ENCODE data around the gene TUBGCP2.

TUBGCP2 gene

GRCh38 chr10:133310399-133310755 lies 1.7 kb upstream of the TUBGCP2 start:
- no peaks in the 10 kb centered on the region for H3K9me2 ChIP-seq (replicated peaks; ENCODE audit: control insufficient read depth, low read length)
- peaks cover 39% of the 10 kb centered on the region for H3K36me3 ChIP-seq (ENCODE audit: control insufficient read depth, low read length)
- peaks cover 38% of the 10 kb centered on the region for H3K79me2 ChIP-seq (ENCODE audit: control insufficient read depth, low read length)
- H3K4me2 ChIP-seq (ENCODE audit: low read length), result no peak overlapping the region
- H3K9me3 ChIP-seq (ENCODE audit: control insufficient read depth, insufficient read depth, low read length), result no peaks in the 10 kb centered on the region
- H4K20me1 ChIP-seq (ENCODE audit: control insufficient read depth, insufficient read depth, low read depth, low read length), result peaks cover 19% of the 10 kb centered on the region
- TF ChIP-seq EZH2phosphoT487 (IDR thresholded peaks at IDR 0.05; ENCODE audit: borderline replicate concordance, low read length) (no peak), CTCF (IDR thresholded peaks at IDR 0.05; ENCODE audit: low read depth, low read length, poor library complexity, severe bottlenecking) (no peak)
- no peak overlapping the region for H3K4me3 ChIP-seq (ENCODE audit: low read length)
- no peak overlapping the region for H3K27ac ChIP-seq (ENCODE audit: low read depth, low read length)
- no peaks in the 10 kb centered on the region for H3K27me3 ChIP-seq (ENCODE audit: control insufficient read depth, low read length)
- peaks cover 21% of the 10 kb centered on the region for H3K4me1 ChIP-seq (ENCODE audit: control insufficient read depth, low read length)
- H3F3A ChIP-seq (ENCODE audit: control insufficient read depth, insufficient read depth), result no peaks in the 10 kb centered on the region

- Histone ChIP-seq H3K27ac (ENCODE audit: low read depth, low read length) (no peak overlapping the region), H3K27me3 (ENCODE audit: control insufficient read depth, low read length) (no peaks in the 10 kb centered on the region), H3K79me2 (ENCODE audit: control insufficient read depth, low read length) (peaks cover 43% of the 10 kb centered on the region), H3K4me1 (ENCODE audit: control insufficient read depth, low read length) (peaks cover 21% of the 10 kb centered on the region), H3F3A (ENCODE audit: control insufficient read depth, insufficient read depth) (no peaks in the 10 kb centered on the region), H4K20me1 (ENCODE audit: control insufficient read depth, insufficient read depth, low read depth, low read length) (peaks cover 19% of the 10 kb centered on the region), H3K9me2 (replicated peaks; ENCODE audit: control insufficient read depth, low read length) (no peaks in the 10 kb centered on the region), H3K36me3 (ENCODE audit: control insufficient read depth, low read length) (peaks cover 39% of the 10 kb centered on the region), H3K4me2 (ENCODE audit: low read length) (peak overlapping the region; percentile 83), H3K9me3 (ENCODE audit: control insufficient read depth, insufficient read depth, low read length) (no peaks in the 10 kb centered on the region), H3K4me3 (ENCODE audit: low read length) (peak overlapping the region; percentile 79; the same call in 1 of the 2 replicates)
- no peak for TF ChIP-seq CTCF (IDR thresholded peaks at IDR 0.05; ENCODE audit: low read depth, low read length, poor library complexity, severe bottlenecking)
- no peak for TF ChIP-seq EZH2phosphoT487 (IDR thresholded peaks at IDR 0.05; ENCODE audit: borderline replicate concordance, low read length)
These were observed 1.2 kb upstream of the TUBGCP2 start for GRCh38 chr10:133309720-133310398.

- Histone ChIP-seq H3K79me2 (ENCODE audit: control insufficient read depth, low read length) (peaks cover 48% of the 10 kb centered on the region), H3K4me3 (ENCODE audit: low read length) (peak overlapping the region; percentile 79), H3K27me3 (ENCODE audit: control insufficient read depth, low read length) (no peaks in the 10 kb centered on the region), H3K4me1 (ENCODE audit: control insufficient read depth, low read length) (peaks cover 18% of the 10 kb centered on the region), H3F3A (ENCODE audit: control insufficient read depth, insufficient read depth) (no peaks in the 10 kb centered on the region), H3K4me2 (ENCODE audit: low read length) (peak overlapping the region; percentile 83), H4K20me1 (ENCODE audit: control insufficient read depth, insufficient read depth, low read depth, low read length) (peaks cover 19% of the 10 kb centered on the region), H3K9me2 (replicated peaks; ENCODE audit: control insufficient read depth, low read length) (no peaks in the 10 kb centered on the region), H3K27ac (ENCODE audit: low read depth, low read length) (peak overlapping the region; percentile 73), H3K9me3 (ENCODE audit: control insufficient read depth, insufficient read depth, low read length) (no peaks in the 10 kb centered on the region), H3K36me3 (ENCODE audit: control insufficient read depth, low read length) (peaks cover 39% of the 10 kb centered on the region)
- no peak for TF ChIP-seq EZH2phosphoT487 (IDR thresholded peaks at IDR 0.05; ENCODE audit: borderline replicate concordance, low read length)
- TF ChIP-seq CTCF (IDR thresholded peaks at IDR 0.05; ENCODE audit: low read depth, low read length, poor library complexity, severe bottlenecking), result peak; percentile 19
These were observed 538 bp upstream of the TUBGCP2 start for GRCh38 chr10:133309100-133309719.
